IMR-90 (cell line): Measurements from ENCODE around the gene PLEKHD1.

Experiments used
- BHLHE40 ChIP-seq: fragments of 150-350 bp; IDR thresholded peaks from 2 replicates; pipeline ENCODE4 v1.6.1; 2016; ENCODE audit warnings: mild to moderate bottlenecking, low read depth, low read length
- POLR2A ChIP-seq: IDR thresholded peaks from 2 replicates; pipeline ENCODE4 v1.6.1; 2012; ENCODE audit warnings: mild to moderate bottlenecking, low read depth, low read length
- RFX5 ChIP-seq: IDR thresholded peaks from 2 replicates; pipeline ENCODE4 v1.8.0; 2012; ENCODE audit warnings: low read depth, mild to moderate bottlenecking, low read length, moderate library complexity
- TF ChIP-seq, protein P1 (sequence below): conservative IDR thresholded peaks from 2 replicates; pipeline ENCODE4 v1.5.1; 2012; ENCODE audit warnings: mild to moderate bottlenecking, low read depth, low read length, improper control_type of control experiment
- TF ChIP-seq, protein P2 (sequence below): fragments of 150-350 bp; IDR thresholded peaks from 2 replicates; pipeline ENCODE4 v1.6.1; 2016; ENCODE audit warnings: low read depth, mild to moderate bottlenecking, low read length, moderate library complexity, borderline replicate concordance

DNA sequence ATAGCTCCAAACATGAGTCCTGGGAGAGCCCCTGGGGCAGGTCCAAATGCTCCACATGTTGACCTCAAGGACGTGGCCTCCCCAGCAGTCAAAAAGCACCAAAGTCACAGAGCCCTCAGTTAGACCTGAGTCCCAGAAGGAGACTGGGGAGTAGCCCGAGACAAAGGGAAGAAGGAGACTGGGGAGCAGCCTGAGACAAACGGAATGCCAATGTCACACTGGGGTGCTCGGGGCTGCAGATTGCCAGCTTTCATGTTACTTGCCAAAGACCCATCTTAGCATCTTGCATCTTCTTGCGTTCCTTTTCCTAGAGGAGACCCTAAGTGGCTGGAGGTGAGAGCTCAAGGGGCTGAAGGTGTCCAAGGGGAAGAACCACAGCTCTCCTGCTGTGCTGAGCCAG, 14.9 kb downstream of the PLEKHD1 start:
- TF ChIP-seq, protein P1, sequence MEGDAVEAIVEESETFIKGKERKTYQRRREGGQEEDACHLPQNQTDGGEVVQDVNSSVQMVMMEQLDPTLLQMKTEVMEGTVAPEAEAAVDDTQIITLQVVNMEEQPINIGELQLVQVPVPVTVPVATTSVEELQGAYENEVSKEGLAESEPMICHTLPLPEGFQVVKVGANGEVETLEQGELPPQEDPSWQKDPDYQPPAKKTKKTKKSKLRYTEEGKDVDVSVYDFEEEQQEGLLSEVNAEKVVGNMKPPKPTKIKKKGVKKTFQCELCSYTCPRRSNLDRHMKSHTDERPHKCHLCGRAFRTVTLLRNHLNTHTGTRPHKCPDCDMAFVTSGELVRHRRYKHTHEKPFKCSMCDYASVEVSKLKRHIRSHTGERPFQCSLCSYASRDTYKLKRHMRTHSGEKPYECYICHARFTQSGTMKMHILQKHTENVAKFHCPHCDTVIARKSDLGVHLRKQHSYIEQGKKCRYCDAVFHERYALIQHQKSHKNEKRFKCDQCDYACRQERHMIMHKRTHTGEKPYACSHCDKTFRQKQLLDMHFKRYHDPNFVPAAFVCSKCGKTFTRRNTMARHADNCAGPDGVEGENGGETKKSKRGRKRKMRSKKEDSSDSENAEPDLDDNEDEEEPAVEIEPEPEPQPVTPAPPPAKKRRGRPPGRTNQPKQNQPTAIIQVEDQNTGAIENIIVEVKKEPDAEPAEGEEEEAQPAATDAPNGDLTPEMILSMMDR, result no peak
- TF ChIP-seq POLR2A (no peak), BHLHE40 (no peak), RFX5 (no peak)
- TF ChIP-seq, protein P2, sequence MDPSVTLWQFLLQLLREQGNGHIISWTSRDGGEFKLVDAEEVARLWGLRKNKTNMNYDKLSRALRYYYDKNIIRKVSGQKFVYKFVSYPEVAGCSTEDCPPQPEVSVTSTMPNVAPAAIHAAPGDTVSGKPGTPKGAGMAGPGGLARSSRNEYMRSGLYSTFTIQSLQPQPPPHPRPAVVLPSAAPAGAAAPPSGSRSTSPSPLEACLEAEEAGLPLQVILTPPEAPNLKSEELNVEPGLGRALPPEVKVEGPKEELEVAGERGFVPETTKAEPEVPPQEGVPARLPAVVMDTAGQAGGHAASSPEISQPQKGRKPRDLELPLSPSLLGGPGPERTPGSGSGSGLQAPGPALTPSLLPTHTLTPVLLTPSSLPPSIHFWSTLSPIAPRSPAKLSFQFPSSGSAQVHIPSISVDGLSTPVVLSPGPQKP, result no peak
